ENCODE measurements around the gene TMEM132E.

Gene TMEM132E

DNA sequence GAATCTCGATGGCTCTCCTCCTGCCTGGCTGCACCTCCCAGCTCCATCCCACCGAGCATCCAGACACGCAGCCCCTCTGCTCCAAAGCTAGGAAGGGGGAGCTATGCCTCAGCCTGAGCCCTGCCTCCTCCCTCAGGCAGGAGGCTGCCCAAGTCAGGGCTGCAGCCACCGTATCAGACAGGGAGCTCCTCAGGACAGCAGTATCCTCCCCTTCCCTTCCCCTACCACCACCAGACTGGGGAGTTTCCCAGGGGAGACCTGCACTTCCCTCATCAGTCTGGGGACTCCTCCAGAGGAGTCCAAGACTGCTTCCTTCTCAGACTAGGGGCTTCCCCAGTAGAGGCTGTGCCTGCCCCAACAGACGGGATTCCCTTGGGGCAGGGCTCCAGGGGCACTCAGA lies 17.5 kb downstream of the TMEM132E start:
- Mint-ChIP-seq H3K9me3 (no peaks in the 10 kb centered on the region), H3K27me3 (ENCODE audit: low read depth) (peaks cover 41% of the 10 kb centered on the region), H3K4me1 (peaks cover 28% of the 10 kb centered on the region), H3K27ac (no peak overlapping the region), H3K4me3 (no peak overlapping the region), H3K36me3 (ENCODE audit: low read depth) (no peaks in the 10 kb centered on the region)
- TF ChIP-seq CTCF (IDR thresholded peaks at IDR 0.05; ENCODE audit: unreplicated experiment in 3 of 3), result no peak

- no peak for TF ChIP-seq CTCF (IDR thresholded peaks at IDR 0.05; ENCODE audit: unreplicated experiment in 3 of 3)
- no peak overlapping the region for H3K27ac Mint-ChIP-seq
- peaks cover 38% of the 10 kb centered on the region for H3K27me3 Mint-ChIP-seq (ENCODE audit: low read depth)
- peaks cover 31% of the 10 kb centered on the region for H3K4me1 Mint-ChIP-seq
- H3K9me3 Mint-ChIP-seq, result no peaks in the 10 kb centered on the region
- no peaks in the 10 kb centered on the region for H3K36me3 Mint-ChIP-seq (ENCODE audit: low read depth)
- no peak overlapping the region for H3K4me3 Mint-ChIP-seq
Observed at GRCh38 chr17:34598161-34598776, 18.9 kb downstream of the TMEM132E start.

DNA sequence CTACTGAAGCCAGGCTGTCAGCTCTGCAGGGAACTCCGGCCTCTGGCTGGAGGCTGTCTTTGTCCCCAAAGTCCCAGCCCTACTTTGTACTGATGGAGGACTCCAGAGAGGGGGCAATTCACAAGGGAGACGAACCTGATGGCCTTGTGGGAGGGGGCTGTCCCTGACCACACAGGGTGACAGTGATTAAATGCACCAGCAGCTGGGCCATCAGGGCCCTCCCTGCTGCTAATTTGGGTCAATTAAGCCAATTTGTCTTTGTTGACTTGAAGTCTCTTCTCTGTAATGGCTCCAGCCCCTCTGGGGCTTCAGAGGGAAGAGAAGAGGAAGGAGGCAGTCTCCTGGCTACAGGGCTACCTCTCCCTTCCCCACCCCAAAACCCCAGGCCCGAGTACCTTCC lies 22.0 kb downstream of the TMEM132E start:
- TF ChIP-seq CTCF (IDR thresholded peaks at IDR 0.05; ENCODE audit: unreplicated experiment in 3 of 3), result no peak
- H3K4me3 Mint-ChIP-seq, result no peak overlapping the region
- no peak overlapping the region for H3K27ac Mint-ChIP-seq
- H3K36me3 Mint-ChIP-seq (ENCODE audit: low read depth), result no peaks in the 10 kb centered on the region
- H3K9me3 Mint-ChIP-seq, result no peaks in the 10 kb centered on the region
- H3K4me1 Mint-ChIP-seq, result peaks cover 38% of the 10 kb centered on the region
- H3K27me3 Mint-ChIP-seq (ENCODE audit: low read depth), result peaks cover 31% of the 10 kb centered on the region

DNA sequence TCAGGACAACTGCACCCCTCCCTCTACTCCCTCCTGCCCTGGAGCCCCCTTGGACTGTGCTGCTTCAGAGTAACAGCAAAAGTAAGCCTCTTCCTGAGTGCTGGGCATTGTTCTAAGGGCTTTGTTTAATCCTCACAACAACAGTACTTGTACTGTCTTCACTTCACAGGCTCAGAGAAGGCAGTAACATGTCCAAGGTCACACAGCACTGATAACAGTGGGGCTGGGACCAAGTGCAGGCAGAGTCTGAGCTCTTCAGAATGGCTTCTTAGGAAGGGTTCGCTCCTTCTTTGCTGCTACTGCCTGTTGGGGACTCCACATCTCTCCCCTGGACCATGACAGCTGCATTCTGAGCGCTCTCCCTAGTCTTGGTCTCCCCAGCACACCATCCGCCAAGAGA lies 24.6 kb downstream of the TMEM132E start:
- peaks cover 47% of the 10 kb centered on the region for H3K4me1 Mint-ChIP-seq
- no peak overlapping the region for H3K4me3 Mint-ChIP-seq
- H3K36me3 Mint-ChIP-seq (ENCODE audit: low read depth), result no peaks in the 10 kb centered on the region
- H3K27ac Mint-ChIP-seq, result peak overlapping the region in 2 of 3 experiments; percentile 23 to 63
- no peak for TF ChIP-seq CTCF (IDR thresholded peaks at IDR 0.05; ENCODE audit: unreplicated experiment in 3 of 3)
- H3K9me3 Mint-ChIP-seq, result no peaks in the 10 kb centered on the region
- peaks cover 36% of the 10 kb centered on the region for H3K27me3 Mint-ChIP-seq (ENCODE audit: low read depth)

- Mint-ChIP-seq H3K4me3 (peak overlapping the region in 1 of 3 experiments; percentile 4), H3K27ac (peak overlapping the region; percentile 59 to 85 (median 74)), H3K4me1 (peaks cover 60% of the 10 kb centered on the region), H3K27me3 (ENCODE audit: low read depth) (peaks cover 44% of the 10 kb centered on the region), H3K9me3 (no peaks in the 10 kb centered on the region), H3K36me3 (ENCODE audit: low read depth) (no peaks in the 10 kb centered on the region)
- TF ChIP-seq CTCF (IDR thresholded peaks at IDR 0.05; ENCODE audit: unreplicated experiment in 3 of 3), result no peak
Observed at GRCh38 chr17:34606763-34607162, 27.4 kb downstream of the TMEM132E start.

DNA sequence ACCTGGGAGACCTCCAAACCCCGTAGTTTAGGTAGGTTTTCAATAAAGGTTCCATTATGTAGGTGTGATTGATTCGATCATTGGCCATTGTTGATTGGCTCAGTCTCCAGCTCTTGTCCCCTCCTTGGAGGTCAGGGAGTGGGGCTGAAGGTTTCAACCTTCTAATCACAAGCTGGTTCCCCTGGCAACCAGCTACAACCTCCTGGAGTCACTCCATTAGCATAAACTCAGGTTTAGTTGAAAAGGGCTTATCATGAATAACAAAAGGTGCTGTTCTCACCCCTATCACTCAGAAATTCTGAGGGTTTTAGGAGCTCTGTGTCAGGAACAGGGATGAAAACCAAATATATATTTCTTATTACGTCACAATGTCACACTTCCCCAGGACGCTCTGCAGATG lies 28.5 kb downstream of the TMEM132E start:
- no peaks in the 10 kb centered on the region for H3K36me3 Mint-ChIP-seq (ENCODE audit: low read depth)
- H3K4me1 Mint-ChIP-seq, result peaks cover 67% of the 10 kb centered on the region
- H3K27ac Mint-ChIP-seq, result peak overlapping the region in 1 of 3 experiments; percentile 23
- H3K27me3 Mint-ChIP-seq (ENCODE audit: low read depth), result peaks cover 38% of the 10 kb centered on the region
- no peaks in the 10 kb centered on the region for H3K9me3 Mint-ChIP-seq
- H3K4me3 Mint-ChIP-seq, result no peak overlapping the region
- no peak for TF ChIP-seq CTCF (IDR thresholded peaks at IDR 0.05; ENCODE audit: unreplicated experiment in 3 of 3)

Measured in nephron (organoid).